OCI-LY1 (cell line): ENCODE results near the gene GRIP1.

Experiments
- H2AFZ ChIP-seq: fragments of 200-600 bp; sonication (generic), shearing (Covaris generic); 2 replicates; pipeline ENCODE4 v1.6.0; 2014; ENCODE audit warnings: antibody characterized with exemption, mild to moderate bottlenecking, low read length
- H3F3A ChIP-seq: fragments of 200-600 bp; sonication (generic), shearing (Covaris generic); 2 replicates; pipeline ENCODE4 v1.6.0; 2014; ENCODE audit warnings: mild to moderate bottlenecking, antibody characterized with exemption, low read length, moderate library complexity; ENCODE audit not compliant: insufficient read depth
- H3K27ac ChIP-seq: fragments of 200-600 bp; sonication (generic); 2 replicates; pipeline ENCODE4 v1.5.1; 2014; ENCODE audit warnings: low read length, mixed run types, mild to moderate bottlenecking, low read depth; ENCODE audit not compliant: poor library complexity, severe bottlenecking
- H3K27me3 ChIP-seq: fragments of 200-600 bp; sonication (generic); 2 replicates; pipeline ENCODE4 v1.6.0; 2014; ENCODE audit warnings: antibody characterized with exemption, mild to moderate bottlenecking, low read length, moderate library complexity; ENCODE audit not compliant: insufficient read depth
- H3K36me3 ChIP-seq: fragments of 200-600 bp; sonication (generic); 2 replicates; pipeline ENCODE4 v1.6.1; 2014; ENCODE audit warnings: mild to moderate bottlenecking, antibody characterized with exemption, low read length, moderate library complexity, mixed read lengths; ENCODE audit not compliant: insufficient read depth
- H3K4me1 ChIP-seq: fragments of 200-600 bp; sonication (generic); 2 replicates; pipeline ENCODE4 v1.5.1; 2014; ENCODE audit warnings: mild to moderate bottlenecking, low read length, moderate library complexity; ENCODE audit not compliant: insufficient read depth, severe bottlenecking
- H3K4me2 ChIP-seq: fragments of 200-600 bp; sonication (generic), shearing (Covaris generic); 2 replicates; pipeline ENCODE4 v1.6.1; 2014; ENCODE audit warnings: low read length
- H3K4me3 ChIP-seq: fragments of 200-600 bp; sonication (generic); 2 replicates; pipeline ENCODE4 v1.5.1; 2014; ENCODE audit warnings: low read length, low read depth, mild to moderate bottlenecking, mixed read lengths; ENCODE audit not compliant: poor library complexity, severe bottlenecking
- H3K79me2 ChIP-seq: fragments of 200-600 bp; shearing (Covaris generic); 2 replicates; pipeline ENCODE4 v1.6.1; 2016; ENCODE audit warnings: mixed run types, low read length, mixed read lengths; ENCODE audit not compliant: insufficient read depth
- H3K9ac ChIP-seq: fragments of 200-600 bp; sonication (generic), shearing (Covaris generic); 2 replicates; pipeline ENCODE4 v1.6.1; 2014; ENCODE audit warnings: mild to moderate bottlenecking, low read length, mixed read lengths
- H3K9me2 ChIP-seq: fragments of 200-600 bp; sonication (generic), shearing (Covaris generic); 2 replicates; pipeline ENCODE4 v1.6.1; 2014; ENCODE audit warnings: low read depth, mild to moderate bottlenecking, low read length, mixed read lengths
- H3K9me3 ChIP-seq: fragments of 200-600 bp; shearing (Covaris generic); 2 replicates; pipeline ENCODE4 v1.6.1; 2014; ENCODE audit warnings: low read length, mixed read lengths
- H4K20me1 ChIP-seq: fragments of 200-600 bp; sonication (generic), shearing (Covaris generic); 2 replicates; pipeline ENCODE4 v1.6.0; 2016; ENCODE audit warnings: mild to moderate bottlenecking, low read length; ENCODE audit not compliant: insufficient read depth
- EZH2 ChIP-seq: fragments of 200-600 bp; sonication (generic), shearing (Covaris generic); IDR thresholded peaks from 2 replicates; pipeline ENCODE4 v1.8.0; 2017; ENCODE audit warnings: borderline replicate concordance, mixed run types, mild to moderate bottlenecking, antibody characterized with exemption, low read length, moderate library complexity, mixed read lengths
- TF ChIP-seq, protein P1 (sequence below): fragments of 200-600 bp; sonication (generic), shearing (Covaris generic); IDR thresholded peaks from 2 replicates; pipeline ENCODE4 v1.5.1; 2017; ENCODE audit warnings: mild to moderate bottlenecking, antibody characterized with exemption, low read length, moderate library complexity, mixed read lengths

The GRIP1 gene

DNA sequence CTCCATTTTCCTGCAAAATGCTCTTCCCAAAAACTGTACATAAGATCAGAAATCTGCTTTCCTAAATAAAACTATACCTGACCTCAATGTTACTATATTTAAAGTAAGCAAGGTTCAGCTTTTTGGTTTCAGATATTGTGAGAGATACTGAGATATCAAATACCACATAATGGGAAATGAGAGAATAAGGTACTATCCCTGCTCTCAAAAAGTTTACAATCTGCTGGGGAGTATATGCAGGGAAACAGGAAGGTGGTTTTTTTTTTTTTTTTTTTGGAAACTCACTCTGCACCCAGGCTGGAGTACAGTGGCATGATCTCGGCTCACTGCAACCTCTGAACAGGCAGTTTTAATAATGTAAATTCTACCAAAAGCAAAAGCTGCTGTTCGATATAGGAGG is 327.6 kb downstream of the GRIP1 start:
- Histone ChIP-seq H3K4me3 (no peak overlapping the region), H3K4me1 (peaks cover 5% of the 10 kb centered on the region), H3K9ac (no peak overlapping the region), H3K9me3 (no peaks in the 10 kb centered on the region), H3K36me3 (no peaks in the 10 kb centered on the region), H3K79me2 (no peaks in the 10 kb centered on the region), H3K27me3 (no peaks in the 10 kb centered on the region), H3K9me2 (no peaks in the 10 kb centered on the region), H3F3A (no peaks in the 10 kb centered on the region), H3K4me2 (no peak overlapping the region), H4K20me1 (no peaks in the 10 kb centered on the region), H2AFZ (no peak overlapping the region), H3K27ac (no peak overlapping the region)
- TF ChIP-seq, protein P1, sequence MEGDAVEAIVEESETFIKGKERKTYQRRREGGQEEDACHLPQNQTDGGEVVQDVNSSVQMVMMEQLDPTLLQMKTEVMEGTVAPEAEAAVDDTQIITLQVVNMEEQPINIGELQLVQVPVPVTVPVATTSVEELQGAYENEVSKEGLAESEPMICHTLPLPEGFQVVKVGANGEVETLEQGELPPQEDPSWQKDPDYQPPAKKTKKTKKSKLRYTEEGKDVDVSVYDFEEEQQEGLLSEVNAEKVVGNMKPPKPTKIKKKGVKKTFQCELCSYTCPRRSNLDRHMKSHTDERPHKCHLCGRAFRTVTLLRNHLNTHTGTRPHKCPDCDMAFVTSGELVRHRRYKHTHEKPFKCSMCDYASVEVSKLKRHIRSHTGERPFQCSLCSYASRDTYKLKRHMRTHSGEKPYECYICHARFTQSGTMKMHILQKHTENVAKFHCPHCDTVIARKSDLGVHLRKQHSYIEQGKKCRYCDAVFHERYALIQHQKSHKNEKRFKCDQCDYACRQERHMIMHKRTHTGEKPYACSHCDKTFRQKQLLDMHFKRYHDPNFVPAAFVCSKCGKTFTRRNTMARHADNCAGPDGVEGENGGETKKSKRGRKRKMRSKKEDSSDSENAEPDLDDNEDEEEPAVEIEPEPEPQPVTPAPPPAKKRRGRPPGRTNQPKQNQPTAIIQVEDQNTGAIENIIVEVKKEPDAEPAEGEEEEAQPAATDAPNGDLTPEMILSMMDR: no peak

DNA sequence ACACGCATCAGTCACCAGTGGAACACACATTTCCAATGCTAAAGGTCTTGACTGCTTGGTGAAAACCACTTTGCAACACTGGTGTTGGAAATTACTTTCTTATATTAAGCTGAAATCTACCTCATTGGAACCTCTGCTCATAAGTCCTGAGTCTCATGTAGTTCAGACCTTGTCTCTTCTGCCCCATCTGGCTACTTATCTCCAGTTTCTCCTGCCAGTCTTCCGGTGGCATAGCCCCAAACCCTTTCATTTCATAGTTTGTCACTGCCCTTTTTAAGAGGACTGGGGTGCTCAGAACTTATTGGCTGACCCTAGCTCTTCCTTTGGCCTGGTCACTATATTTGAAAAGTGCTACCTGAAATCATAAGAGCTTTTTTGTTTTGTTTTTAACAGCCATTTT is 332.9 kb downstream of the GRIP1 start:
- Histone ChIP-seq H3K36me3 (peaks cover 9% of the 10 kb centered on the region), H3K79me2 (no peaks in the 10 kb centered on the region), H3K4me2 (no peak overlapping the region), H3K9ac (no peak overlapping the region), H4K20me1 (no peaks in the 10 kb centered on the region), H3K9me3 (0 out of 2 replicates have a peak, but pooled peaks cover 3% of the 10 kb centered on the region), H3K27ac (no peak overlapping the region), H3K4me3 (no peak overlapping the region), H3K4me1 (no peaks in the 10 kb centered on the region), H3K27me3 (no peaks in the 10 kb centered on the region), H2AFZ (no peak overlapping the region), H3F3A (no peaks in the 10 kb centered on the region), H3K9me2 (no peaks in the 10 kb centered on the region)
- no peak for TF ChIP-seq EZH2
- TF ChIP-seq, protein P1: no peak

DNA sequence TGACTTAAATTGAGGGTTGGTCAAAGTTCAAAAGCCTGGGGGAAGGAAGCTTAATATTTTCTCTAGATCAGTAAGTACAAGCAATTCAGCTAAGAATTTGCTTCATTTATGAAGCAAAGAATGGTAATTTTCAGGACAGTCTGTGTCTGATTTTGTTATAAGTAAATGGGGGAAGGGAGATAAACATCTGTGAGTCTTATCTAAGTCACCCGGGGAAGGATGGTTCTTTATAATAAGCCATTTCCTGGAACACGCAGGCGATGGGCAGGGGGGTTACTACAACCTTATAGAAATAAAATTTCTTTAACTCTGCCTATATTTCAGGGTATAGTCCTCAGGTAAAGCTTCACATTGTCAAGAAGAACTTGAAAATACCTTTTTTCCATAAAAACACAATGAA is 333.7 kb downstream of the GRIP1 start:
- no peak overlapping the region for H3K4me3 ChIP-seq
- no peaks in the 10 kb centered on the region for H3K79me2 ChIP-seq
- H3F3A ChIP-seq: no peaks in the 10 kb centered on the region
- H2AFZ ChIP-seq: no peak overlapping the region
- no peak overlapping the region for H3K9ac ChIP-seq
- 0 out of 2 replicates have a peak, but pooled peaks cover 3% of the 10 kb centered on the region for H3K9me3 ChIP-seq
- no peaks in the 10 kb centered on the region for H4K20me1 ChIP-seq
- H3K27ac ChIP-seq: no peak overlapping the region
- peaks cover 9% of the 10 kb centered on the region for H3K36me3 ChIP-seq
- TF ChIP-seq, protein P1: no peak
- TF ChIP-seq EZH2: no peak
- no peaks in the 10 kb centered on the region for H3K4me1 ChIP-seq
- H3K4me2 ChIP-seq: no peak overlapping the region
- H3K27me3 ChIP-seq: no peaks in the 10 kb centered on the region
- no peaks in the 10 kb centered on the region for H3K9me2 ChIP-seq
